Stimulated activated CD4-positive, alpha-beta T cell treated with anti-CD3 and anti-CD28 coated beads, Interleukin-12 subunit alpha, Interleukin-12 subunit beta, amount 100 ng/mL, for 24 hours (primary cell): ENCODE results near the gene PTPN12.
"Not testable (repeated sequence)": the region's sequence is repeated elsewhere in the genome, so short reads cannot be mapped to it uniquely, and the experiment has no call there.

Experiments used
- DNase-seq, 2 experiments: peaks; one replicate each; pipeline ENCODE4 v3.0.0-alpha.2; 2020; ENCODE audit warnings: low read depth in 2 of 2

Gene PTPN12

DNA sequence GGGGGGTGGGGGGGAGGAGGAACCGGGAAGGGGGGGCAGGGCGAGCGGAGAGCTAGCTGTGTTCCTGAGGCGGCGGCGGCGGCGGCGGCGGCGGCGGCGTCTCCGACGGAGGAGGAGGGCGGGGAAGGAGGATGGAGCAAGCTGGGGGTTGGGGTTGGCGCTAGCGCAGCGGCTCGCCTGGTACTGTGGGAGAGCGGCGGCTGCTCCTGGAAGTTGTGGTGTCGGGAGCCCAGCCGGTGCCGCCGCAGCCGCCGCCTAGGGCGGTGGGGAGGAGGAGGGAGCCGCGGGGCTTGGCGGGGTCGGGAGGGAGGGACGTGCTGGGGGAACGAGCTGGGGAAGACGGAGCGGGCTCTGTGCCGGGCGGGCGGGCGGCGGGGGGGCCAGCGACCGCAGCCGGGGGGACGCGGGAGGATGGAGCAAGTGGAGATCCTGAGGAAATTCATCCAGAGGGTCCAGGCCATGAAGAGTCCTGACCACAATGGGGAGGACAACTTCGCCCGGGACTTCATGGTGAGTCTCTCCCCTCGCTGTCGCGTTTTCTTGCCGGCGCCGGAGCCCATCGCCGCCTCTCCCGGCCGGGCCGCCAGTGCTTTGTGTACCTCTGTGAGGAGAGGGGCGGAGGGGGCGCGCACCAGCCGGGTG, at the start of gene PTPN12:
Gene PTPN12, plus strand, starts transcription at position 160 of the 642 bp plus-strand sequence. Its CDS starts 252 bp downstream, at position 412.
- DNase-seq = peak; percentile 17 to 26

DNA sequence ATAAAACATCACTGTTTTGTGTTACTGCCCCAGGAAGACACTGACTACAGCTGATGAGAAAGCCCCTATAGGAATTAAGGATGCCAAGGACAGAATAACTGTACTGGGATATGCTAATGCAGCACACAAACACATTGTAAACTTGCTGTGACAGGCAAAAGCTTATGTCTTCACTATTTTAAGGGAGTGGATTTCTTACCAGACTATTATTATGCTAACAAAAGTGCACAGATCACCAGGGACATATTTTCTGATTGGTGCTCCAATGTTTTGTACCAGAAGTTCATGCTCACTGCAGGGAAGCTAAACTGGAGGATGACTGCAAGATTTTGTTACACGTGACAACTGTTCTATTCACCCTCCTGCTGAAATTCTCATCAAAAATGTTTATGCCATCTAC, 48.1 kb upstream of the PTPN12 start:
- no peak for DNase-seq

DNA sequence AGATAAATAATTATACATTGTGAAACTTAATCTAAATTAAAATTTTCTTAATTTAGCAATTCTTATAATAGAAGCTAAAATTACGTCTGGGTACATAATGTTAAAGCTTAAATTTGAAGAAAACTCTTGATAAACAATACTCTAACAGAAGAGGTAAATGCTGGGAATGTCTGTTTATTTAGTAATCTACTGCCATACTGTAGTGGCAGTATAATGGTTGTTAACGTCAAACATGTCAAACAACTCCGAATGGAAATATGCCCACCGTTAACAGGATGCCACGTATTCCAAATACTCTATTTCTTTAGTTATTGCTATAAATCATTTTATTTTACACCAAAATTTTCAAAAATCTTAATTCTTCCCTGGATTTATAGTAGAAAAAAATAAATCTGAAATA, 40.0 kb upstream of the PTPN12 start:
- DNase-seq = no peak

DNA sequence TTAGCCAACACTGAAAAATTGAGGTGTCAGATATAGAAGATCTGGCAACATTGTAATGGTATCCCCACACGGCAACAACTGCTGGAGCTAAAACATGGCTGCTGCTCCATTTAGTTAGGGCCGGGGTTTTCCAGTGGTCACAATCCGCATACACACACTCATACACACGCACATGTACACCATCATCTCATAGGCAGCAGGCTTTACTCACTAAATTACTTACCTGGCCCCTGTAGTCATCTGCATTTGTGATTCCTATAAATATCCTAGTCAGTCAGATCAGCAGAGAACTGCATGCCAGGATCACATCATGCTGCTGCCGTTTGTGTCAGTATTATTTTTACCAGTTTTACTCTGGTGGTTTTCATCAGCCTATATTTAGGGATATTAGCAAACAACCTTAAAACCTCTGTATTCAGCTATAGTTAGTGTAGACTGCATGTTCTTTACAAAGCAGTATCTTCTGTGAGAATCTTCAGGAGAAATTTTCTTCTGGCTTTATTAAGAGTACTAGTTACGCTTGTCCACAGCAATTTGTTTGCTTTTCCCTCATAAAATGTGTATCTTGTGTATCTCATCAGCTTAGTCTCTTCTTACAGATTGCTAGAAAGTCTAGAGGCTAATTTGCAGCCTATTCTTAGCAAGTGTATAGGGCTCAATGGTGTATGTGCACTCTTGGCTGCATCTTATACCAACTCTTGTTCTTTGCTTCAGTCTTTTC, 38.3 kb upstream of the PTPN12 start:
- DNase-seq = no peak

DNA sequence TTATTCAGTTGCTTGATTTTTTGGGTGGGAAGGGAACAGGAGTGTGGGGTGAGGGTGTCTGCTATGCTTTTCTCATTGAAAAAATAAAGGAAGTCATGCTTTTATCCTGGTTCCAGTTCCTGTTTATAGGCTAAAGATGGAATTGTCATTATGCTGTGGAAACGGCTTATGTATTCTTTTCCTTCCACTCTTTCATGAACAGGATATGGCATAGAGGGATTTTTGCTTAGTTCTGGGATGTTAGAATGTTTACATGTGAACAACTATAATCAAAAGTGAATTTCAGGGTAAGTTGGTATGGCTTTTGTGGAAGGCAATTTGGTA, 35.9 kb upstream of the PTPN12 start:
- no peak for DNase-seq

DNA sequence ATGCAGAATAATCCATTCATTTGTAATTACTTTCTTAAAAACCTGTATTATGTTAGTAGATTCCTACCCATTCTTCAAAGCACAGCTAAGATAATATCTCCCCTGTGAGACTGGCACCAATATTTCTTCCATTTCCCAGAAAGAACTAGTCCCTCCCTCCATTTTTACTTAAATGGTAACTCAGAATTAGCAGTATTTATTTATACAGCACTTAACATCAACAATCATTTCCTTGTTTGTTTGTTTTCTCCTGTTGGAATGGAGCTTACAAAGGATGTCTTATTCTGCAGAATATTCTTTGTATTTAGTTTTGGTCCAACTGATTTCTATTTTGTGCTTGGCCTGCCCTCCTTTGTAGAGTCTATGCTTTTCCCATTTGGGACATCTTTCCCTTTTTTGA, 32.1 kb upstream of the PTPN12 start:
- no peak for DNase-seq

DNA sequence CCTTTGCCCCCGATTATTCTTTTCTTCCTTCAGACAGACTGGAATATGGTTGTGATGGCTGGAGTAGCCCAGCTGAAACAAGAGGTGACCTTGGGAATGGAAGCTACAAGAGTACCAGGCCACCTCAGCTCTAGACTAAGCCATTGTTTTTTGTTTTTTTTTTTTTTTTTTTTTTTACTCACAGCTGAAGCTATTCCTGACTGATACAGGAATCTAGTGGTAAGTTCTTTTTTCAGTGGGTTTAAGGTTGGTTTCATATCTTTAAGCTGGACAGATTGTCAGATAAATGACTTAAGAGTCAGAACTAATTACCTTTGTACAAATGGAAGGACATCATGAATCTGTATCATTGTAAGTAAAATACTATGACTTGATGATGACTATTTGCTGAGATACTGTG, 30.2 kb upstream of the PTPN12 start:
- no peak for DNase-seq

DNA sequence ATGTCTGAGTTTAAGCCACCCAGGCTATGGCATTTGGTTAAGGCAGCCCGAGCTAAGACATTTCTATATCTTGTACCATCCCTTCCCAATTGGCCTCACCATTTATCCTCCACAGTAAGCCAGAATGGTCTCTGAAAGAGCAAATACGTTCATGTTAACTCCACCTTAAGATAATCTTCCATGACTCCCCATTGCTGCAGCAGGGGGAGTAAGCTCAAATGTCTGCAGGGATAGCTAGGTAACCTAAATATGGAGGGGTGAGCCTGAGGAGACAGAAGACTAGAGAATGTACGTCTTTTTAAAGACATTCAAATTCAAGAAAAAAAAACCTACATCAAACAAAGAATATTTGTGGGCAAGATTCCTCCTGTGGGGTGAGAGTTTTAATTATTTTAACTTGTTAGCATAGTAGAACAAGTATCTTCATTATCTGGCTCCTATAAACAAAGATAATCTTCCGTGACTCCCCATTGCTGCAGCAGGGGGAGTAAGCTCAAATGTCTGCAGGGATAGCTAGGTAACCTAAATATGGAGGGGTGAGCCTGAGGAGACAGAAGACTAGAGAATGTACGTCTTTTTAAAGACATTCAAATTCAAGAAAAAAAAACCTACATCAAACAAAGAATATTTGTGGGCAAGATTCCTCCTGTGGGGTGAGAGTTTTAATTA, 24.0 kb upstream of the PTPN12 start:
- DNase-seq = not testable (repeated sequence)

DNA sequence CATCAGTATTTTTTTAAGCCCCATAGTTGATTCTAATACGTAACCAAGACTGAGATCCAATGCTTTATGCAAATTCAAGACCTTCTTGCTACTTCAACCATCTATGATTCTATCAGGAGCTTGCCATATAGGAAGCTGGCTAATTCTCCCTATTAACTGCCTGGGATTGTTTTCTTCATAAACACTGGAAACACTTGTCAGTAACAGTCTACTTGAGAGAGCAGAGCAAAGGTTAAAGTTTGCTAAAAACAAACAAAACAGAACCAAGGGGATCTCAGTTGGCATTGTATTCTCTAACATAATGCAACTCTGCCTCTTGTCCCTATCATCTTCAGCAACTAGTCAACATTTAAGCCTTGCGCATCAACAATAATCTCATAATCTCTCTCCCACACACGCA, 21.0 kb upstream of the PTPN12 start:
- DNase-seq = no peak

DNA sequence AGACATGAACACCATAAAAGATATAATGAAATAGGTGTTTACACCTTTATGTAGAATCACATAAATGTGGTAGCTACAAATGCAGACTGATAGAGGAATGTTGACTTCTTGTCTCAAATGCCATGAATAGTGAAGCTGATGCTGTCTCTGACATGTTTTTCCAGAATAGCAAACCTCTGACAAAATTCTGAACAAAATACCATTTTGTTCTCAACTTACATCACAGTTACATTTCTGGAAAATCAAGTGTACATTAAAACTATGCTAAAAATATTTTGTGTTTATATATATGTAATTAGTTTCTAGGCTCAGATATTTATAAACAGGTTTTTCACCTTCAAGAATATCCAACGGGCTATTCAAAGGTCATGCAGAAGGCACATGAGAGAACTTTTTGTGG, 16.8 kb upstream of the PTPN12 start:
- no peak for DNase-seq

DNA sequence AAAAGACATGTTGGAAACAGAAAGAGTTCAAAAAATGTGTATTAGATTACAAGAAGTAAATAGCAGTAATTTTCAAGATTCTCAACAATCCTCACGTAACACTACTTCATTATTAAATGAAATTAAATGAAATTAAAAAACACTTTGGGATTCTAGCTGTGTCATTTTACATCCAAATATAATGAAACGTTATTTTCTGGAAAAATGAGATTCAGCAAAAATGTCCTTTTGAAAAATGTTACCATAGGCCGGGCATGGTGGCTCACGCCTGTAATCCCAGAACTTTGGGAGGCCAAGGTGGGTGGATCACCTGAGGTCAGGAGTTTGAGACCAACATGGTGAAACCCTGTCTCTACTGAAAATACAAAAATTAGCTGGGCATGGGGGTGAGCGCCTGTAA, 15.6 kb upstream of the PTPN12 start:
- DNase-seq = not testable (repeated sequence)

DNA sequence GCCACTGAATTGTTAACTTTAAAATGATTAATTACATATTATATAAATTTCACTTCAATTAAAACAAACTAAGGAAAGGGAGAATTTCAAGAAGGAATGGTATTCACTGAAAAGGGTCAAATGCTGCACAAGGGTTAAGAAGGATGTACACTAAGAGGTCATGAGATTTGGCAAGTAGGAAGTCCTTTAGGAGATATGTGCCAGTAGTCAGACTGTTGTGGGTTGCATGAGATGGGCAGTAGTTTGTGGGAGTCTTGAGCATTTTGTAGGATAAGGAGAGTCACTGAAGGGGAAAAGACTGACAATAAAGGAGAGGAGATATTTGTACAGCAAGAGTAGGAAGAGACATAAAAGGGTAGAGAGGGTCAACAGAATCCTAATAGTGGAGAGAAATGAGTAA, 12.4 kb upstream of the PTPN12 start:
- no peak for DNase-seq

DNA sequence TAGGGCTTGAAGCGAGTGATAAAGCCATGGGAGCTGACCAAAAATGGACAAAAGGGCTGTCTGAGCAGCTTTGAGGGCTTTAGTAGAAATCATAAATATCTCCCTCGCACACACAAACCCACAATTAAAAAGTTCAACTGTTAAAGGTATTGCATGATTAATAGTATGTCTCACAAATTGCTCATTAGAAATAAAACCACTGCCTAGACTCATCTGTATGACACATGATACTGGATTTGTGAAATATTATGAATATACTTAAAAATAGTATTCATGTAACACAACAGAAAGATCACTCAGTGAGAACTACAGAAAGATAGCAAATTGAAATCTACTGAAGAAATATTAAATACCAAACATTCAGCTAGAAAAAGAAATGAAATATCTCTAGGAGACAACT, 11.9 kb upstream of the PTPN12 start:
- no peak for DNase-seq

DNA sequence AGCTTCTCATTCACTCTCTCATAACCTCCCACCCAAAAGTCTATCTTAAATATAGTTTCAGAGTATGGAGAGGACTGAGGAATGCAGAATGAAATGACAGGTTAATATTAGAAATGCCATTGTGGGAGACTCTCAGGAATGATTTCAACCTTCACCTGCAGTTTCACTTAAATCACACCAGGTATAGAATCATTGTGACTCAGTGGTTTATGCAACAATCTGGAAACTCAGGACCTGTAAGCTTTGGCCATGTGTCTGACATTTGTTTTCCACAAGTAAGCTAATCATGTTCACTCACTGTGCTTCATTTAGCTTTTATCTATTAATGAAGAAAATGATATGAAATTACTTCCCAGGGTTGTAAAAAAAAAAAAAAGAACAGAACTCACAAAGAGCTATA, 8.7 kb upstream of the PTPN12 start:
- no peak for DNase-seq

DNA sequence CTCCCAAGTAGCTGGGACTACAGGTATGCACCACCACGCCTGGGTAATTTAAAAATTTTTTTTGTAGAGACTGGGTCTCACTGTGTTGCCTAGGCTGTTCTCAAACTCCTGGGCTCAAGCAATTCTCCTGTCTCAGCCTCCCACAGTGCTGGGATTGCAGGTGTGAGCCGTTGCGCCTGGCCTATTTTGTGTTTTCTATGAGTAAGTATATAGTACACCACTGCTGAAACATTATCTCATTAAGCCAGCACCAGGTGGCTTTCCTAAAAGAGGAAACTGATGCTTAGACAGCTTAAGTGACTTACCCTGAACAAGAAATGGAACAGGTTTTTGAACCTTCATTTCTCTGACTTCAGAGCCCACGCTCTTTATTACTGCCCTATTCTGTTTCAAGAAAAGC, 7.8 kb upstream of the PTPN12 start:
- no peak for DNase-seq

DNA sequence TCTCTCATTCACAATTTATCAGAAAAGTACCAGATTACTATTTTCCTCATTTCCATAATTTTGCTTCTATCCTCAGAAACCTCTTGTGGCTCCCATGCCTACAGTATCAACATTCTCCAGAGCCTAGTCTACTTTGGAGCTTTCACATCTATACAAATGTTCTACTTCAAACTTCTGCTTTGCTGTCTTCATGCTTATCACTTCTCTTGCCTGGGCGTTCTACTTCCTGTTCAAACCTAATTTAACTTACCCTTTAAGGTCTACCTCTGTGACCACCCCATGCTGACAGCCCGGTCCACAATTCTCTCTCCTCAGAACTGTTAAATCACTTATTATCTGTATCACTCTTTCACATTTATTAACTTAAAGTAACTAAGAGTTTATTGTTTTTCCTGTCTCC, 6.1 kb upstream of the PTPN12 start:
- DNase-seq = no peak

DNA sequence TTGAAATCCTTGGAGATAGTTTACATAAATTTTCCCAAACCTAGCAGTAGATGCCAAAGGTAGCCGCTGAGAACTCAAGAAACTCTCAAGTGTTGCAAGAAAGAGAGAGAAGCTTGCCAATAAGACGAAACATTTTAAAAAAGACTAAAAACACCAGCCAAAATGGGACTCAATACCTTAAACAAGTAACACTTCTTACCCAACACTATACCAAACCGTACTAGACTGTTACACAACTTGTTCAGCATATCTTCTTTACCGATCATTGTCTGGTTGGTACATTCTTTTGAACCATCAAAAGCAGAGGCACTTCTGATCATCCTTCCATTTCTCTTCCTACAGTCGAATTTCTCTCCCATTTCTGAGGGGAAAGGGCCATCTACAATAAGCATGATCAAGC, 4.8 kb upstream of the PTPN12 start:
- DNase-seq = no peak

DNA sequence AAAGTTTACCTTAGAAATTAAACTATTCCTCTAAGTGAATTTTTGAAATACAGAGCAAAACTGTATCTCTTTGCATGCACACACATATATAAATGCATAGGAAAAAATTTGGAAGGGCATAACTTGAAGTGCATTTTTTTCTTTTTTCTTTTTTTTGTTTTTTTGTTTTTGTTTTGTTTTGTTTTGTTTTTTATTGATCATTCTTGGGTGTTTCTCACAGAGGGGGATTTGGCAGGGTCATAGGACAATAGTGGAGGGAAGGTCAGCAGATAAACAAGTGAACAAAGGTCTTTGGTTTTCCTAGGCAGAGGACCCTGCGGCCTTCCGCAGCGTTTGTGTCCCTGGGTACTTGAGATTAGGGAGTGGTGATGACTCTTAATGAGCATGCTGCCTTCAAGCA, 4.4 kb upstream of the PTPN12 start:
- not testable (repeated sequence) for DNase-seq

DNA sequence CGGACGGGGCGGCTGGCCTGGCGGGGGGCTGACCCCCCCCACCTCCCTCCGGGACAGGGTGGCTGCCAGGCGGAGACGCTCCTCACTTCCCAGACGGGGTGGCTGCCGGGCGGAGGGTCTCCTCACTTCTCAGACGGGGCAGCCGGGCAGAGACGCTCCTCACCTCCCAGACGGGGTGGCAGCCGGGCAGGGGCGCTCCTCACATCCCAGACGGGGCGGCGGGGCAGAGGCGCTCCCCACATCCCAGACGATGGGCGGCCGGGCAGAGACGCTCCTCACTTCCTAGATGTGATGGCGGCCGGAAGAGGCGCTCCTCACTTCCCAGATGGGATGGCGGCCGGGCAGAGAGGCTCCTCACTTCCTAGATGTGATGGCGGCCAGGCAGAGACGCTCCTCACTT, 3.0 kb upstream of the PTPN12 start:
- not testable (repeated sequence) for DNase-seq

DNA sequence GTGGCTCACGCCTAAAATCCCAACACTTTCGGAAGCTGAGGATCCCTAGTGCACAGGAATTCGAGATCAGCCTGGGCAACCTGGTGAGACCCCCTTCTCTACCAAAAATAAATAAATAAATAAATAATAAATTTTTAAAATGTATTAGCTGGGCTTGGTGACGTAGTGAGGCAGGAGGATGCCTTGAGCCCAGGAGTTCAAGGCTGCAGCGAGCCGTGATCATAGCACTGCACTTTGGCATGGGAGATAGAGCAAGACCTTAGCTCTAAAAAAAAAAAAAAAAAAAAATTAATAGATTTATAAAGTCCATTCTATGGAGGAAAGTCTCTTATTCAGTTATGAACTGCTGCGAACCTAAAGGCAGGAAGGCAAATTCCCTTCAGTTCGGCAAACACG, 1.1 kb upstream of the PTPN12 start:
- DNase-seq = no peak

DNA sequence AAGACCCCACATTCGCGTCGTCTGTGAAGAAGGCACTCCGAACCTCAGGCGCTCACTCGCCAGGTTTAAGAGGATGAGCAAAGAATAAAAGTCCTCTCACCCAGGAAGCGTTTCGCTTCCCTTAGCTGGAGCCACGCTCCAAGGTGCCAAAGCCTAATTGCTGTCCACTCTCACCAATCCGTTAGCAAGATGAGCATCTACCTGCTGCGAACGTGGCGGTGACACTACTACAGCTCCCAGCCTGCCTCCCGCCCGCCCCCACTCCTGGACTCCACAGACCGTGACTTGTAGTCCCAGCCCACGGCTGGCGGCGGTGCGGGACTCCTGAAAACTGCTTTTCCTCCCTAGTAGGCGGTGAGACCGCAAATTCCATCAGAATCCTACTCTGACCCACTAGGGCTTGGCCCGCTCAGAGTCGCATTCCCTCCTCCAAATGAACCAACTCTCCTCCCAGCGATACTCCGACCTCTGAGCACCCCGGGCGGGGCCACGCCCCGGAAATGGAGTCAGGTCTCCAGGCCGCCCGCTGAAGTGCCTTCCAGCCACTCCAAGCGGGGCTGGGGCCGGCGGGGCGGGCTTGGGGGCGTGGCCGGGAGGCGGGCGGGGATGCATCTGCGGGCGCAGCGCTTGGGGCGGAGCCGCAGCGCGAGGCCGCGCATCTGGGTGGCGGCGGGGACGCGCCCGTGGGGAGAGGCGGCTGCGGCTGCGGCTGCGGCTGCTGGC, 521 bp upstream of the PTPN12 start:
- DNase-seq = peak; percentile 96 to 97

DNA sequence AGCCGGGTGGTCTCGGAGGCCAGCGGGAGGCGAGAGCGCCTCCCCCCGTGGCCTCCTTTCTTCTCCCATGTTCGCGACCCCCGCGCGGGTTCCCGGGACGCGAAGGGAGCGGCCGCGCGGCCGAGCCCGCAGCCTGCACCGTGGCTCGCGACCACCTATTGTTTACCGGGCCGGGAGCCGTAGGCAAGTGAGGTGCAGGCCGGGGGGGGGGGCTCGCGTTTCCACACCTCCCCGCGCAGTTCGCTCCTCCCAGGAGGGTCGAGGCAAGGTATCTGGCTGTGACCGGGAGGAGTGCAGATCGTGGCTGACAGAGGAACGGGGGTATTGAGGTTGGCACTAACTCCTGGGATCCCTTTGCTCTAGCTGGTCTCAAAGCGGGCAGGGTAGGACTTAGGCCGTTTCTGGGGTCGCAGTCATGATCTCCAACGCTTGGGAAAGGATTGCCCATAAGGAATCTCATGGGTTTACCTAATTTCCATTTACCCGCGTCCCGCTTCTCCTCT, 734 bp downstream of the PTPN12 start:
- DNase-seq = no peak
